ENCODE data around the gene ACR. TPM values are rescaled to one million over a fixed set of nuclear protein-coding genes. Genes with fewer than 3 reads are reported as not detected.

Gene ACR
- total RNA-seq, 4 donors from 2014 or later = 0.27 to 1.4 TPM; not detected in 2

DNA sequence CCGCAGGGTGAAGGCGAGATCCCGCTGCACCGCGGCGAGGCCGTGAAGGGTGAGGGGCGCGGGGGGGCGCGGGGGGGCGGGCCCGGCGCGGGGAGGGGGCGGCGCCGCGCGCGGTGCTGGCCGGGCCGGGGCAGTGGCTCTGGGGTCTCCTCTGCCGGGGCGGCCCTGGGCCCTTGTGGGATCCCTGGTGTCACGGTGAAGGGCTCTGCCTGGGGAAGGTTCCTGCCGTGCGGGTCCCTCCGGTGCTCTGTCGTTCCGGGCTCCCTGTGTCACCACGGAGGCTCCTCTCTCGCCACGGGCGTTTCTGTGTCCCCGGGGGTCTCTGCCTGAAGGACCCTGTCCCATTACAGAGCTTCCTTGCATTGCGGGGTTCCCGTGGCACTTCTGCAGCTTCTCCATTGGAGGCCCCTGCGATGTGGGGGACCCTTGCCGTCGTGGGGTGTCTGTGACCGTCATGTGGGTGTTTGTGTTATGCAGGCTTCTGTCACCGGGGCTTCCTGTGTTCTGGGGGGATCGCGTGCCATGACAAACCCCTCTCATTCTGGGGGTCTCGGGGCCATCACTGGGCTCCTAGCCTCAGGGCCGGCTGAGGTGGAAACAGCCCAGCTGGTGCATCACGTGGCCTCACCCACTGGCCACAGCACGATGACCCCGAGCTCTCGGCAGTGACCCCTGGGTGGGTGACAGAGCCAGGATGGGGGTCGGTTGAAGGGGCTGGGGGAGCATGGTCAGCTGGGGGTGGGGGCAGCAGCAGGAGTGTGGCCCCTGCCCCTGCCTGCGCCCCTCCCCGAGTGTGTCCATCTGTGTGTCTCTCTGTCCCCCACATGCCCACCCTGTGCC, 40.1 kb upstream of the ACR start:
- H3K36me3 ChIP-seq = no peaks in the 10 kb centered on the region
- no peaks in the 10 kb centered on the region for H3K9me3 ChIP-seq
- DNase-seq = no peak
- no peak overlapping the region for H3K27ac ChIP-seq
- intact Hi-C loops (cut with DNase I) = no loop called here
- no peaks in the 10 kb centered on the region for H3K27me3 ChIP-seq
- H3K4me3 ChIP-seq (replicated peaks in 1 of 3) = peak overlapping the region in 1 of 3 donors; percentile 9
- TF ChIP-seq, protein P1, sequence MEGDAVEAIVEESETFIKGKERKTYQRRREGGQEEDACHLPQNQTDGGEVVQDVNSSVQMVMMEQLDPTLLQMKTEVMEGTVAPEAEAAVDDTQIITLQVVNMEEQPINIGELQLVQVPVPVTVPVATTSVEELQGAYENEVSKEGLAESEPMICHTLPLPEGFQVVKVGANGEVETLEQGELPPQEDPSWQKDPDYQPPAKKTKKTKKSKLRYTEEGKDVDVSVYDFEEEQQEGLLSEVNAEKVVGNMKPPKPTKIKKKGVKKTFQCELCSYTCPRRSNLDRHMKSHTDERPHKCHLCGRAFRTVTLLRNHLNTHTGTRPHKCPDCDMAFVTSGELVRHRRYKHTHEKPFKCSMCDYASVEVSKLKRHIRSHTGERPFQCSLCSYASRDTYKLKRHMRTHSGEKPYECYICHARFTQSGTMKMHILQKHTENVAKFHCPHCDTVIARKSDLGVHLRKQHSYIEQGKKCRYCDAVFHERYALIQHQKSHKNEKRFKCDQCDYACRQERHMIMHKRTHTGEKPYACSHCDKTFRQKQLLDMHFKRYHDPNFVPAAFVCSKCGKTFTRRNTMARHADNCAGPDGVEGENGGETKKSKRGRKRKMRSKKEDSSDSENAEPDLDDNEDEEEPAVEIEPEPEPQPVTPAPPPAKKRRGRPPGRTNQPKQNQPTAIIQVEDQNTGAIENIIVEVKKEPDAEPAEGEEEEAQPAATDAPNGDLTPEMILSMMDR (IDR thresholded peaks at IDR 0.05) = no peak
- TF ChIP-seq POLR2A (IDR thresholded peaks at IDR 0.05) = no peak
- WGBS, 2 donors = 29 to 38% methylated on average over 17 to 34 of the region's 54 CpGs
- H3K4me1 ChIP-seq = peaks cover 15 to 18% of the 10 kb centered on the region in 2 donors

DNA sequence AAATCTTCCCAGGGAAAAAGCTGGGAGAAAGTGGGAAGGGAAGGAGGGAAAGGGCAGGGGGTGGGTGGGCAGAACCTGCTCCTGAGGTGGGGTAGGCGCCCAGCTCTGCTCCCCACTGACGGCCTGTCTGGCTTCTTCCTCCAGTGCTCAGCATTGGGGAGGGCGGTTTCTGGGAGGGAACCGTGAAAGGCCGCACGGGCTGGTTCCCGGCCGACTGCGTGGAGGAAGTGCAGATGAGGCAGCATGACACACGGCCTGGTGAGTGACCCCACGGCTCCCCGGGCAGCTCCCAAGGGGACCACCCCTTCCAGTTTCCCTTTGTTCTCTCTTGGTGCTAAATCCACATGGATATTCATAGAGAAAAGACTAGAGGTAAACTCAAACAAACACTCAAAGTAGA, 39.5 kb upstream of the ACR start:
- Histone ChIP-seq H3K27me3 (no peaks in the 10 kb centered on the region), H3K4me1 (peaks cover 15 to 18% of the 10 kb centered on the region in 2 donors), H3K27ac (no peak overlapping the region), H3K4me3 (replicated peaks in 1 of 3) (no peak overlapping the region), H3K36me3 (no peaks in the 10 kb centered on the region), H3K9me3 (no peaks in the 10 kb centered on the region)
- no peak for TF ChIP-seq POLR2A (IDR thresholded peaks at IDR 0.05)
- TF ChIP-seq, protein P1 (IDR thresholded peaks at IDR 0.05) = no peak
- DNase-seq = no peak
- intact Hi-C loops (cut with DNase I) = no loop called here
- 83 to 84% methylated on average over 12 of the region's 12 CpGs for WGBS, 2 donors

DNA sequence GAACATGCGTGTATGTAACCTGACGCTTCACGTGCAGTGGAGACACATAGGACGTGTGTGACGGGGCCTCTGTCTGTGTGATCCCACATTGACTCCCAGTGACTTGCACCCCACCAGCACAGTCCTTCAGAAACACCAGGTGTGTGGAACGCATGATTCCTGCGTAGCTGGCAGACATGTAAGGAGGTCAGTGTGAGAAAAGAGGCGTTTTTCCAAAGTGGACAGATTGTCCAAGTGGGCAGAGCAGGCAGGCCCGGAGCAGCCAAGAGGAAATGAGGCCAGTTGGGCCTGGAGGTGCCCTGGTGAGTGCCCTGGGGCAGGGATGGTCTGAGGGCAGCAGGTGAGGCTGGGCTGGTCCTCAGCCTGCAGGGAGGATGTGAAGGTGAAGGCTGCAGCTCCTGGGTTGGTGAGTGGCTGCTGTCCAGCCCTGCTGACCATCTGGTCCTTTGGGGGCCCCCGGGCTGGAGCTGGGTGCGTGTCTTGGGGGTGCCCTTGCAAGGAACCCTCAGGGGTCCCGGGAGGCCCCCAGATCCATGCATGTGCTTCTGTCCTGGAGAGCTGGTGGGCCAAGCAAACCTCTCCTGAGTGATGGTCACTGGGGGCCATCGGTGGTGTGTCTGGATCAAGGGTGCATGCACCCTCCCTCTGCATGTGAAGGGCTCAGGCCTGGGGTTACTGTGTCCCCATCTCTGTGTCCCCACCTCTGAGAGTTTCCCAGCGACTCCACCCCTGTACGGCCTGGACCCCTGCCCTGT, 38.8 kb upstream of the ACR start:
- no peak overlapping the region for H3K27ac ChIP-seq
- no peaks in the 10 kb centered on the region for H3K36me3 ChIP-seq
- no peak for TF ChIP-seq POLR2A (IDR thresholded peaks at IDR 0.05)
- DNase-seq = no peak
- no peaks in the 10 kb centered on the region for H3K27me3 ChIP-seq
- intact Hi-C loops (cut with DNase I) = no loop called here
- peaks cover 15 to 18% of the 10 kb centered on the region in 2 donors for H3K4me1 ChIP-seq
- no peaks in the 10 kb centered on the region for H3K9me3 ChIP-seq
- no peak overlapping the region for H3K4me3 ChIP-seq (replicated peaks in 1 of 3)
- WGBS, 2 donors = 81 to 85% methylated on average over 10 to 11 of the region's 15 CpGs

DNA sequence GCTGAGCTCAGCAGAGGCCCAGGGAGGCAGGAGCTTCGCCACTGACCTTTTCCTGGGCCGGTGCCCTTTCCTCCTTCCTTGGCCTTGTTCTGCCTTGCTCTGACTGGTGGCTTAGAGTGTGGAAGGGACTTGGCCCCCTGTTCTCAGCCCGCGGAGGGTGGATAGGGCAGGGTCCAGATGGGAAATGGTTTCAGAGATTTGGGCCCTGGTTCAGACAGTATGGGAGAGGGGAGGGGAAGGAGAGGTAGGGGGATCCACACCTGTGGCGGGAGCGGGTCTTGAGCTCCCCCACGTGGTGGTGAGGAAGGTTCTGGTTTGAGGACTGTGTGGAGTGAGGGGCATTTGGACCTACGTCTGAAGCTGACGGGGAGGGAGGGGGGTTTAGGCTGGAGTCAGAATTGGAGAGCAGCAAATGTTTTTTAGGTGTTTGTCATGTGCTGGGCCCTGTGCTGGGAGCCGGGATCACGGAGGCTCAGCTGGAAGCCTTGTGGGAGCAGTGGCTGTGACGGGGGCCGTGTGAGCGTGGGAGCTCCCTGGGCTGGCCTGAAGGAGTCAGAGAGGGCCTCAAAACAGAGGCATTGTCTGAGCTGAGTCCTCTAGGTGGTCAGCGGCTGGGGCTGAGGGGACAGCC, 38.1 kb upstream of the ACR start:
- TF ChIP-seq, protein P1 (IDR thresholded peaks at IDR 0.05) = no peak
- TF ChIP-seq POLR2A (IDR thresholded peaks at IDR 0.05) = no peak
- WGBS, 2 donors = 65 to 75% methylated on average over 9 to 13 of the region's 15 CpGs
- H3K36me3 ChIP-seq = no peaks in the 10 kb centered on the region
- no peaks in the 10 kb centered on the region for H3K27me3 ChIP-seq
- H3K9me3 ChIP-seq = no peaks in the 10 kb centered on the region
- intact Hi-C loops (cut with DNase I) = no loop called here
- no peak overlapping the region for H3K4me3 ChIP-seq (replicated peaks in 1 of 3)
- no peak overlapping the region for H3K27ac ChIP-seq
- no peak for DNase-seq
- peaks cover 15 to 18% of the 10 kb centered on the region in 2 donors for H3K4me1 ChIP-seq

DNA sequence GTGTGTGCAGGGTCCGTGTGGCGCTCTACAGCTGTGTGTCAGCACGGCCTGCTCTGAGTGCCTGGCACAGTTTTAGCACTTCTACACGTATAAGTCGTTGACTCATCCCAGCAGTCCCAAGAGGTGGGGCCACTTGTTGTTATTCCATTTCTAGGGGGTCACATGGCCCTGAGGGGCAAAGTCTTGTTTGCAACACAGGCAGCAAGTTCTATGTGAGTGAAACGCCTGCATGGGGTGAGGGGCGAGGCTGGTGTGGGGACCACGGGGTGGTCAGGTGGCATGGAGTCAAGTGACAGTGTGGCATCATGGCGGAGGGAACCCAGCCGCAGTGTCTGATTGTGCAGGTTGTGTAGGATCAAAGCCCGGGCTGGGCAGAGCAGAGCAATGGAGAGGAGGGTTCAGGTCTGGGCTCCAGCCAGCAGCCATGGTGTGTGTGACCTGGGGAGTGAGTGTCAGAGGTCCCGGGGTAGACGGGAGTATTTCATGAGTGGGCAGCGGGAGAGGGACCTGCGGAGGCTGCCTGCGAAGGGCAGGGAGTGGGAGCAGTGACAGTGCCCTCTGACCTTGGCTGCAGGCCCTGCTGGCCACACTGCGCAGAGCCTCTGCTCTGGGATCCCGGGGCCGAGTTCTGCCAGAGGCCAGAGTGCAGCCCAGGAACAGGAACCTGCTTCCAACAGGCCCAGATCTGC, 37.5 kb upstream of the ACR start:
- Histone ChIP-seq H3K27ac (no peak overlapping the region), H3K4me1 (peaks cover 21 to 23% of the 10 kb centered on the region in 2 donors), H3K4me3 (replicated peaks in 1 of 3) (no peak overlapping the region), H3K9me3 (no peaks in the 10 kb centered on the region), H3K27me3 (no peaks in the 10 kb centered on the region), H3K36me3 (no peaks in the 10 kb centered on the region)
- intact Hi-C loops (cut with DNase I) = no loop called here
- no peak for DNase-seq
- TF ChIP-seq, protein P1 (IDR thresholded peaks at IDR 0.05) = no peak
- no peak for TF ChIP-seq POLR2A (IDR thresholded peaks at IDR 0.05)
- 83 to 87% methylated on average over 17 to 18 of the region's 19 CpGs for WGBS, 2 donors
